Tibial nerve (tissue), 4 donors: ENCODE measurements around the gene BLVRB.

Experiments
- CTCF ChIP-seq, 5 experiments: fragments of 200-600 bp in 3 of 5; fragments of 450-650 bp in 2 of 5; sonication (generic) in 3 of 5; IDR thresholded peaks; one replicate each; pipeline ENCODE4 v1.5.1; 2016 to 2019; ENCODE audit warnings: antibody characterized with exemption in 5 of 5, mild to moderate bottlenecking in 3 of 5, moderate library complexity in 2 of 5
- EP300 ChIP-seq, 2 donors: sonication (generic); formaldehyde crosslinking; IDR thresholded peaks; one replicate each; pipeline ENCODE4 v1.6.1; 2017; ENCODE audit warnings: antibody characterized with exemption in 2 of 2, mild to moderate bottlenecking in 1 of 2
- POLR2A ChIP-seq, 2 donors: fragments of 450-650 bp; IDR thresholded peaks; one replicate each; pipeline ENCODE4 v1.6.1; 2017; ENCODE audit warnings: antibody characterized with exemption in 2 of 2, mild to moderate bottlenecking in 2 of 2, moderate library complexity in 2 of 2

GRCh38 chr19:40511487-40511886 lies 45.9 kb upstream of the BLVRB start:
- TF ChIP-seq CTCF (IDR thresholded peaks at IDR 0.05) (no peak), EP300 (IDR thresholded peaks at IDR 0.05) (no peak), POLR2A (IDR thresholded peaks at IDR 0.05) (no peak)
